NCI-H82 treated with DMSO at 0.1 percent for 48 hours (cell line): Measurements from ENCODE around the gene ARL5A.

Source experiments
- DNase-seq: peaks from one replicate; lab custom pipeline; 2025; ENCODE audit not compliant: unreplicated experiment; lab: John Stamatoyannopoulos, UW

ARL5A gene

DNA sequence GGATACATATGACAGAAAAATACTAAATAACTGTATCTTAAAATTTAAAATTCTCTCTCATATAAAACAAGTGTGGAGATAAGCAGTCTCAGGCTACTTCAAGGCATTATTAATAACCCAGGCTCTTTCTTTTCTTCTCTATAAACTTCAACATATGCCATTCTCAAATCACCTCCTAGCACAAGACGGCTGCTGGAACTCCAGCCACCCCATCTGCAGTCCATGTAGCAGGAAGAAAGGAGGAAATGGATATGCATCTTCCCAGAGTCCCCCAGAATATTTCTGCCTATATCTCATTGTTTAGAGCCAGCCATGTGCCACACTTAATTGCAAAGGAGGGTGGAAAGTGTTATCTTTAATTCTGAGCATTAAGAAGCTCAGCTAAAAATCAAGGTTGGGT is 58.6 kb downstream of the ARL5A start:
- DNase-seq = no peak

DNA sequence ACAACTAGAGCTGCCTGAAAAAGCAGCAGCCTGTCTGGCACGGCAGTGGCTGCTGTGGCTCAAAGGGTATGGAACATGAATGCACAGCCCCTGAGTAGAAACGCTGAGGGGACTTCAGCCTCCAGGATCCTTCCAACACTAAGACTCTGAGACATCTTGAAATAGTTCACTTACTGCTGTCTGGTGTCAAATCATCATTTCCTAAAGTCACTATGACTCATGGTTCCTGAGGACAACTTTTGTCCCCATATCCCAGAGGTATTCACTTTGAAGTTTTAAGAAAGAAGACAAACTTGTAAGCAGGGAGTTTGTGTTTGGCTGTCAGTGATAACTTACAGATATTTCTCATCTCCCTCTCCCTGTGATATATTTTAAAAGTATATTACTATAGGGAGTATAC is 60.7 kb downstream of the ARL5A start:
- DNase-seq = no peak

DNA sequence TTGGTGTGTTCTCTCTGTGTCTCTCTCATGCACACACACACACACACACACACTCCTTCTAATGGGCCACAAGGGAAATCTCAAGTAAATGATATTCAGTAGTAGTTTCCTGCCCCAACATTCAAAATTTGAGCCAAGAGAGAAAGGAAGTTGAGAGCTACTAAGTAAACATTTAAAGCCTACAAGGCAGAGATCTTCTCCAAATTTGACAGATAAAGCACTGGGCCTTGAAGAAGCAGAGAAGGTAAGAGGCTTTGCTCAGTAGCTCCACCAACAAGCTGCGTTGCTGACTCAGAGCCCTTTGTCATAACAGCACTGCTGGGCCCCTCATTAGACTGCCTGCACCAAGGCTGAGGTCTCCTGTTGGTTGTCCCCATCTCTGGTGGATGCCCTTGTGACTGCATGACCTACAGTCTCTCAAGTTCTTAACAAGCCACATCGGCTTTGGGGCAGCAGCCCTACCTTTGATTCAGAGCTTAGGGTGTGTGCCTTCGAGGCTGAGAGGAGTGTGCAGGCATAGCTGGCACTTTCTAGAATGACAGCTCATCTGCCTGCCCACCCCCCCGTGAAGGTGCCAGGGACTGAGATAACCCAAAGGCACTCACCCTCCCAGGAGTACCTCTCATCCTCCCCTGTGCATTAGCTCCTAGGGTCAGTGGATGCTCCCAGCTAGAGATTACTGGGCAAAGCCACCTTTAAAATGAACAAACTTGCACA is 61.6 kb downstream of the ARL5A start:
- DNase-seq = no peak

DNA sequence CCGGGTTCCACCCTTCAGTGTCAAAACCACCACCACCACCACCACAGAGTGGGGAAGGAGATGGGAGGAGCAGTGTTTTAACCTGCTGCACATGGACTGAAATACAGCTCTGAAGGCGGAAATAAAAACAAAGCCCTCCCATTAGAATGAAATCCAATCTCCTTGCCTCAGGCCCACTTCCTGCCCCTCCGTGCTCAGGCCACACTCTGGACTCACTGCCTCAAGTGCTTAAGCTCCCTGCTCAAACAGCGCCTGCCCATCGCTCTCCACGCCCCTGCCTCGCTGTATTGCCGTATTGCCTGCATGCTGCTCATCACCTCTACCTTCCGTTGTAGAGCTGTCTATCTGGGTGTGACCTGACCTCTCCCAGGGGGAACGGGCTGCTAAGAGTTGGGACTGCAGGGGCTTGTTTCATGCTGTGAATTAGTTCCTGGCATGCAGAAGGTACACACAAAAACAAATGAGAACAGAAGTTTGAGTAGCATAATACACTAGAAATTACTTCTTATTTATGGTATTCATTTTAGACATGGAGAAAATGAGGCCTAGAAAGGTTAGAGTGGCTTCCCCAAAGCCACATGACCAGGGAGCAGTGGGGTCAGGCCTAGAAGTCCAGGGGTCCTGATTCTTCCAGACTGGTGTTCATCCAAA is 62.3 kb downstream of the ARL5A start:
- DNase-seq = no peak

DNA sequence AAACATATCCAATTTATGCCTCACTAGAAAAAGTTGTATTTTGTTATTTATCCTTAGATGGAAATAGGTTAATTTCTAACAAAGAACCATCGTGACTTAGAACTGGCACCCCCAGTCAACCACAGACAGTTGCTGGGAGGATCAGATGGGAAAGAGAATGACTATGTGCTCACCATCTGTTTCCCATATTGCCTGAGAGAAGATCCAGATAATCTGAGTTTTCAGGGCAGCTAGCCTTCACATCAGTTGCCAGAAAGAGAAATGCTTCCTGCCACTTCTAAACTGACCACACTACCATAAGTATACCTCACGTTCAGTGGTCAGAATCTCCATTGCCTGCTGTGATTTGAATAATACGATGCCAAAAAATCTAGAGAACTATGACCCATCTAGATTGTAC is 65.5 kb downstream of the ARL5A start:
- peak; percentile 53 for DNase-seq

DNA sequence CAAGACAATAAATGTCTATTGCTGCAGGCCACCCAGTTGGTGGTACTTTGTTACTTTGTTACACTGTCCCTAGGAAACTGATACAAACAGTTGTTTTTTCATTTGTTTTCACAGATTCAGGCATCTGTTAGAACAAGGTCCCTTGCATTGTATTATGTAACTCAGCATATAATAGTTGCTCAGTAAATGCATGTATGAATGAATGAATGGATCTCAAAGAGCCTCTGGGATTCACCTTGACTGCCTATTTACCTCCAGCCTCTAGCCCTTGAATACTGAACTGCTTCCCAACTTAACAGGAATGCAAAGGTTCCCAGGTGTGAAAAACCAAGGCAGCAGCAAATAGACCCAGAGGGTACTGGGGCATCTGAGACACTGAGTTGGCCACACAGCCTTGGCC is 66.5 kb downstream of the ARL5A start:
- no peak for DNase-seq

DNA sequence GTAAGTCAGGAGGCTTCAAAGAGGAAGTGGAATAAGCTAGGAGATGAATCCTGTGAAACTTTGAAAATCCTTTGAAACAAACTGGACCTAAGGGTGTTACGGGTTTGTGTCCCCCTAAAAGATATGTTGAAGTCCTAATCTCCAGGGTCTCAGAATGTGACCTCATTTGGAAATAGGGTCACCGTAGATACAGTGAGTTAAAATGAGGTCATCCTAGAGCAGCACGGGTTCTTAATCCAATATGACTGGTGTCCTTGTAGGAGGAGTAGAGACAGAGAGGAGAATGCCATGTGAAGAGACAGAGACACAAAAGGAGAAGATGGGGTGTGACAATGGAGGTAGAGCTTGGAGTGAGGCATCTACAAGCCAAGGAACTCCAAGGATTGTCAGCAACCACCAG is 67.0 kb downstream of the ARL5A start:
- DNase-seq = no peak

DNA sequence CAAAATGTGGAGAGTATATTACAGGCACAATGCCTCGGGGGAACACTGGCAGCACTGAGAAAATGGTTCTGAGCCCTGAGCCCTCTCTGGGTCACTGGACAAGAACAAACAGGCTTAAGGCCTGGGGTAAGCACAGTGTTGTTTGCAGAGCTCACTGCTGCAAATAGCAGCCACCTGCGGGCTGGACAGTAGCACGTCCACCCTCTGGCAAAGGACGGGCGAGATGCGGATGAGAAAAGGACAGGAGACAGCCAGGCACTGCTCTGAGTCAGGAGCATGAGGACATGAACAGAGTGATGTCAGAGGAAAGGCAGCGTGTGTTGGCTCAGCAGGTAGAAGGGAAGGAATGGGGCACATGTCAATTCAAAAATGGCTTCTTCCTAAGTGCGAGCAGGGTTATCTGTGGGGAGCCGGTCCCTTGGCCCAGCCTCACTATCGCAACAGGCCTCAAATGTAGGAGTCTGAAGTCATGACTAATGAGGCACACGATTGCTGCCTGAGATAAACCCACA is 68.0 kb downstream of the ARL5A start:
- no peak for DNase-seq

DNA sequence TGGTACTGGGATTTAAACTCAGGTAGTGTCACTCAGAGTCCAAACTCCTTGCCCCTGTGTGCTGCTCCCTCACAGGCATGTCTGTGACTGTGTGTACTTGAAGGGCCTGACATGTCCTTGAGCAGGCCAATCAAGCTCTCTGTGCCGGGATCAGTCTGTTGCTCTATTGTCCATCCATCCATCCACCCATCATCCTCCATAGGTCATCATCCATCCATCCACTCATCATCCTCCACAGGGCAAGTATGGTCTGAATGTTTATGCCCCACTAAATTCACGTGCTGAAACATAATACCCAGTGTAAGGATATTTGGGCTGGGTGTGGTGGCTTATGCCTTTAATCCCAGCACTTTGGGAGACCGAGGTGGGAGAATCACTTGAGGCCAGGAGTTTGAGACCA is 69.5 kb downstream of the ARL5A start:
- no peak for DNase-seq

DNA sequence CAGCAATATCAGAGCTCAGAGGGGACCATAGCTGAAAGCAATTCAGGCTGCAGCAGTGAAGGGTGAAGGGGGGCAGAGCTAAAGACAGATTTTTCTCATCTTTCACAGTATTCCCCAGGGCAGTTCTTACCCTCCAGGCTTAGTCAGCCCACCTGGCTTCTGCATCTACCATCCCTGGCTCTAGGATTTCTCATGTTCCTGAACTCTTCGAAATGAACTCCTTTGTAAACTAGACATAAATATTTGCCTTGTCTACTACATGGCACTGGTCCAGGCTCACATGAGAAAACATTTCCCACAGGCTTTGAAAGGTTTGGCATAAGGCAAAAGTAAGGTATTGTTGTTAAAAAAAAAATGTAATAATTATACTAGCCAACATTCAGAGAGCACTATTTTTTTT is 70.4 kb downstream of the ARL5A start:
- DNase-seq = peak; percentile 24

DNA sequence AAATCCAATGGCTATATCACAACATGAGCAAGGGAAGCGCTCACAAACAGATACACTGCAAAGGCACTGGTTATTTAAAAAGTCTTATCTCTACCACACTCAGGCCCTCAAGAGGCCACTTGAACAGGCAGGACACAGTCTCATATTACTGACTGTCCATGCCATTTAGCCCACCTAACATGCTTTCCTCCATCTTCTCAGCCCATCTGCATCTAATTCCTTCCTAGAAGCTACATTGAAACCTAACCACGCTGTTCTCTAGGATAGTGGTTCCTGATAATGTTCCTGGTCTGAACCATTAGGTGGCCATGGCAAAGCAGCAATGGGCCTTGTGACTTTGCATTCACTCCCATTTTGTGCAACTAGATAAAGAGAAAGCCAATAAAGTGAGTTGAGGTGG is 71.4 kb downstream of the ARL5A start:
- DNase-seq = no peak

DNA sequence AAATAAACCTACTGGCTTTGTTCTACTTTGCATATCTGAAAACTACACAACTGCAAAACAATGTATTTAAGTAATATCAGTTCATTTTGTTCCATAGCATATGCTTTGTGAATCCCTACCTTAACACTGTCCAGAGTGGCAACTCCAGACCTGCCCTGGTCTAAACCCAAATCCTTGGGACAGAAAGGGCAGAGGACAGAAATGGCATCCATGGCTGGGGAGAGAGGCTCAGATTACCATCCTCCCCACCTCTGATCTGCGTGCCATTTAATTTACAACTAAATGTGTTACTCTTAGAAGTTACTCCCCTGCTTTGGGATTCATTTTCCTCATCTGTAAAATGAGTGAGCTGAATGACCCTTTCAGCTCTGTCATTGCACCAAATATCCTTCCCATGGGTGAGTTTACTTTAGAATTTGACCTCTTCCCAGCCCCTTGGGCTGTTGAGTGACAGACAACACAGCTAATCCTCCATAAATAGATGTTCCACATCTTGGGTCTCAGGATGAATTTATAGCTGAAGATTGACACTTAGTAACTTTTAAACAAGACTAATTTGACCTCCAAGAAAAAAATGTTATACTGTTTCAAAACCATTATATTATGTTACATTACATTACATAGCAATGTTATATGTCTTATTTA is 73.8 kb downstream of the ARL5A start:
- no peak for DNase-seq

DNA sequence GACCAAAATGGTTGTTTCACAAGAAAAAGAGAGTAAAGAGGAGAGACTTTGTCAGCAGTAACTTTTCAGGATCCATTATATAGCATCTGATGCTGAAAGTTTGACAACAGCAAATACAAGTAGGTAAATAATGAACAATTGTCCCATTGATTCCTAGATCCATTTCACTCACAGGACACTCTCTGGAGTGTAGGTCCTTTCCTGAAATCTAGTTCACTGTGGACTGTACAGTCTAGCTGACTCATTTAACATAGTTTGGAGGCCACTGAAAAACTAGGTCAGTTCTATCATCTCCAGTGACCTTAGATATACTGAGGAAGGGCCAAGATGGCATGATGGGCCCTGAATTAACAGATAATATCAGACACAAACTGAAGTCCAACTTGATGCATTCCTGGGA is 74.7 kb downstream of the ARL5A start:
- no peak for DNase-seq
